AG09319 (cell line): ENCODE results near the gene ZBTB48.

ENCODE experiments used
- DNase-seq: peaks from one replicate; pipeline ENCODE4 v3.0.0-alpha.2; 2010; ENCODE audit warnings: low read depth; ENCODE audit errors: extremely low read depth
- CTCF ChIP-seq: IDR thresholded peaks from 2 replicates; pipeline ENCODE4 v1.5.1; 2011; ENCODE audit warnings: low read depth, mild to moderate bottlenecking, inconsistent platforms, low read length, moderate library complexity

Gene ZBTB48

GRCh38 chr1:6612641-6613360 lies 33.0 kb downstream of the ZBTB48 start:
- no peak for TF ChIP-seq CTCF
- no peak for DNase-seq

- no peak for TF ChIP-seq CTCF
- peak; percentile 98 for DNase-seq
These were observed 33.7 kb downstream of the ZBTB48 start, which contains the start of gene PHF13 for GRCh38 chr1:6613361-6614018. PHF13 (plus strand) TSS chr1:6613731; CDS start chr1:6614067, 336 bp downstream.

GRCh38 chr1:6614019-6614928 lies 34.5 kb downstream of the ZBTB48 start:
- DNase-seq, result no peak
- no peak for TF ChIP-seq CTCF

- no peak for DNase-seq
- TF ChIP-seq CTCF, result no peak
These were observed 35.4 kb downstream of the ZBTB48 start for GRCh38 chr1:6614929-6615785.

GRCh38 chr1:6619045-6619444 lies 39.3 kb downstream of the ZBTB48 start:
- TF ChIP-seq CTCF, result no peak
- DNase-seq, result no peak

GRCh38 chr1:6621429-6622391 lies 41.9 kb downstream of the ZBTB48 start:
- no peak for DNase-seq
- no peak for TF ChIP-seq CTCF
